ENCODE measurements around the gene PTCH2.

GRCh38 chr1:44853201-44853600 is 10.1 kb upstream of the PTCH2 start:
- TF ChIP-seq POLR2AphosphoS5 (IDR thresholded peaks at IDR 0.05) = no peak
- TF ChIP-seq CTCF (IDR thresholded peaks at IDR 0.05) = no peak

Measured in esophagus muscularis mucosa (tissue), 3 donors.